Epithelial cell of esophagus (primary cell): ENCODE results near the gene RNU5B-1.
"Not testable (repeated sequence)": the region's sequence is repeated elsewhere in the genome, so short reads cannot be mapped to it uniquely, and the experiment has no call there.

ENCODE experiments used
- DNase-seq: peaks from one replicate; pipeline ENCODE4 v3.0.0; 2010; ENCODE audit warnings: low read depth
- H3K4me3 ChIP-seq: 2 replicates; pipeline ENCODE4 v1.5.1; 2011; ENCODE audit warnings: mild to moderate bottlenecking, low read length, control low read depth
- TF ChIP-seq, protein P1 (sequence below): IDR thresholded peaks from 2 replicates; pipeline ENCODE4 v1.5.1; 2011; ENCODE audit warnings: low read depth, mild to moderate bottlenecking, low read length, control low read depth, inconsistent platforms; ENCODE audit not compliant: insufficient read depth; ENCODE audit errors: missing control alignments

RNU5B-1 gene

DNA sequence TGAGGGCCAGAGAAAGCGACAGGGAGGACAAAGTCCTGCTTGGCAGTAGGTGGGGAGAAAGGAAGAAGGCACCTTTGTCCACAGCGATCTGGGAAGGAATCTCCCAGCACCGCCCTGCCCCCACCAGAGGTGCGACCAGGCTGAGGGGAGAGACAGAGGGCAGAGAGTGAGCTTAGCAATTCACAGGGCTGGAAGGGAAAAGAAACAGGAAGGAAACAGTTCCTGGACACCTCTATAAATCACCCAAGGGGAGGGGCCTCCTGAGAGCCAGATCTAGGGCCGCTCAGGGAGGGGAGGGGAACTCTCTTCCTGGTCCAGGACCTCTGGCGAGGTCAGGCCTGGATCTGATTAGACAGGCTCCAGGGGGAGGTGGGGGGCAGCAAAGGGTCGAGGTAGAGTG lies 35.4 kb downstream of the RNU5B-1 start:
- TF ChIP-seq, protein P1, sequence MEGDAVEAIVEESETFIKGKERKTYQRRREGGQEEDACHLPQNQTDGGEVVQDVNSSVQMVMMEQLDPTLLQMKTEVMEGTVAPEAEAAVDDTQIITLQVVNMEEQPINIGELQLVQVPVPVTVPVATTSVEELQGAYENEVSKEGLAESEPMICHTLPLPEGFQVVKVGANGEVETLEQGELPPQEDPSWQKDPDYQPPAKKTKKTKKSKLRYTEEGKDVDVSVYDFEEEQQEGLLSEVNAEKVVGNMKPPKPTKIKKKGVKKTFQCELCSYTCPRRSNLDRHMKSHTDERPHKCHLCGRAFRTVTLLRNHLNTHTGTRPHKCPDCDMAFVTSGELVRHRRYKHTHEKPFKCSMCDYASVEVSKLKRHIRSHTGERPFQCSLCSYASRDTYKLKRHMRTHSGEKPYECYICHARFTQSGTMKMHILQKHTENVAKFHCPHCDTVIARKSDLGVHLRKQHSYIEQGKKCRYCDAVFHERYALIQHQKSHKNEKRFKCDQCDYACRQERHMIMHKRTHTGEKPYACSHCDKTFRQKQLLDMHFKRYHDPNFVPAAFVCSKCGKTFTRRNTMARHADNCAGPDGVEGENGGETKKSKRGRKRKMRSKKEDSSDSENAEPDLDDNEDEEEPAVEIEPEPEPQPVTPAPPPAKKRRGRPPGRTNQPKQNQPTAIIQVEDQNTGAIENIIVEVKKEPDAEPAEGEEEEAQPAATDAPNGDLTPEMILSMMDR = no peak
- DNase-seq = no peak
- H3K4me3 ChIP-seq = no peak overlapping the region

GRCh38 chr15:65342493-65342892 lies 38.0 kb downstream of the RNU5B-1 start:
- TF ChIP-seq, protein P1 = no peak
- no peak overlapping the region for H3K4me3 ChIP-seq
- no peak for DNase-seq

DNA sequence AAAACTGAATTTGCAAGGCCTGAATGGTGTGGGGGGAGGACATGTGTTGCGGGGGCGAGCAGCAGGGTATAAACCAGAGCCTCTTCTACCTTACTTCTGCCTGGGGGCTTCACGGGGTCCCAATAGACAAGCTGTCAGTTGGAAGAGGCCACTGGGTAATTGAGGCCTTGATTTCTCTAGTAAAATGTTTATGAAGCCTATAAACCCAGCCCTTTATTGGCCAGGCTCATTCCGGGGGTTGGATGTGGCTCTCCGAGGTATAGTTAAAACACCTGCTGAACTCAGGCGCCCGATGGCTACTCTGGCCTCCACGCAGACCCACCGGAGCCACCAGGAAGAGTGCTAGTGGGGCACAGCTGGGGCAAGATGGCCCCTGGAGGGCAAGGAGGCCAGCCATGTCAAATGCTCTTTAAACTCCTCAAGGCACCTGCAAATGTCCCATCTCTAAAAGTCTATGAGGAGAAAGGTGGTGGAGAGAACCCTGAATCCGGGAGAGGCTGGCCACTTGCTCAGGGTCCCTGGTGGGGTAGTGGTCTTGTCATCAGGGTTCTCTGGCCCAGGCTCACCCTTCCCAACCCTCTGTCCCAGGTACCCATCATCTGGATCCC lies 39.0 kb downstream of the RNU5B-1 start:
- TF ChIP-seq, protein P1 = no peak
- H3K4me3 ChIP-seq = no peak overlapping the region
- no peak for DNase-seq

DNA sequence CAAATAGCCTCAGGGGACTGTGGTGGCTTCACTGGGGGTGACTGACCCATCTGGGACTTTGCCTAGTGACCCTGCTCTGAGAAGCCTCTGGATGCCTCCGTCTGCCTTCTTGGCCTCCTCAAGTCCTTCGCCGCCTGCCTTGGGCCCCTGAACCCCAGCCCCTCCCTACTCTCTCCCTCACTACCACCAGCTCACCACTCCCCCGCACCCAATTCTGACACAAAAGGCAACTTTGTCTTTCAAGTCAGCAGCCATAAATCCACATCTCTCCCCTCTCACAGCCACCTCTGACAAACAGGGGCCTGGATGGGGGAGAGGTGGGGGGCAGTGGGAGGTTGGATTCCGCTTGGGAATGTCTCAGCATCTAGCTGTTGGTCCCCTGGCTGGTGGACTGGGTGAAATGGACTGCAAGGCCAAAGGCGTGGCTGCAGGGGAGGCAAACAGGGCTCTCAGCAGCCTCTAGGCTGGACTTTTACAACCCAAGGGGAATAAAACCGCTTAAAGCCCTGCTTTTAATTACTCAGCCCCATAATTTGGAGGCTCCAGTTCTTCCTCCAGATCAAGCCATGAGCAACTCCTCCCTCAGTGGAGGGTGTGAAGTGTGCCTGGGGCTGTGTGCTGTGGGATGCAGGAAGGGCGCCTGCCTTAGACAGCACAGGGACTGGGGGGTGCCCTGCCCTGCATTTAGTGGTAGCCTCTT lies 39.9 kb downstream of the RNU5B-1 start:
- DNase-seq = peak; percentile 48
- no peak overlapping the region for H3K4me3 ChIP-seq
- TF ChIP-seq, protein P1 = no peak

DNA sequence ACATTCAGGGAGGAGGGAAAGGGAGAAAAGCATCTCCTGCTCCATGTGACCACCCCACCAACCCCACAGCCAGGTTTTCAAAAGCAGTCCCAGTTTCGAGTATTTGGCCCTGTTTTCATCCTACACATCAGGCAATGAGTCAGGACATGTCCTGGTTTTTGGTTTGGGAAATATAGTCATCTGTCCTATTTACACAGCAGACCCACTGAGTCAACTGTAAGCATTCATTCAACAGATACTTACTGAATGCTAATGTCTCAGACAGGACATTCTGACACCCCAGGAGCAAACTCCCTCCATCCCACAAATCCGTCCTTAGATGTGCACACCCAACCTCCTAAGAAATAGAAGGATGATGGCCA lies 40.4 kb downstream of the RNU5B-1 start:
- TF ChIP-seq, protein P1 = no peak
- no peak overlapping the region for H3K4me3 ChIP-seq
- DNase-seq = peak; percentile 68

DNA sequence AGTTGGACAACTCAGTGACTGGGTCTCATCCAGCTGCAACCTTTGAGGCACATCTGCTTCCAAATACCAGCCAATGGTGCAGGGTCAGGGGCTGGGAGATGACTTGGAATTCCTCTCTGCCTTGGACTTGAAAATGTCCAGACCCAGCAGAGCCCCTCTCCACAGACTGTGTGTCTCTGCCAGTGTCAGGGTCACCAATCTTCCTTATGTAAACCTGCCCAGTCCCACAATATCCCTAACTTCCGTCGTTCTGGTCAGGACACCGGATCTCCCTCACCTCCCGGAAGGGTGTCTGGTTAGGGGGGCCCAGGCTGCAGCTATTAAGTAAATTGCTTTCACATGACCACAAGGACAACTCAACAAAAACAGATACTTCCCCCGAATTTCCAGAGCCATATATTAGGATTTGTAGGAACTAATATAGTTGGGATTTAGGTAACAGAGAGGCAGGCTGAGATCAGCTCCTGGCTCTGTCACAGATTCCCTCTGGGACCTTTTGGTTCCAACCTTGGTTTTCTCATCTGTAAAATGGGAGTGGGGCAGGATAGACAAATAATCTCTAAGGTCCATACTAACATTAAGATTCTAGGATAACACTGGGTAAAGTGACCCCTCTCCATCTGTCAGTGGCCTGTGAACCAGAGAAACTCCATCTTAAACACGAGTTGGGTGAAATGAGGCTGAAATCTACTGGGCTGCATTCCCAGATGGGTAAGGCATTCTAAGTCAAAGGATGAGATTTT lies 42.5 kb downstream of the RNU5B-1 start:
- TF ChIP-seq, protein P1 = no peak
- H3K4me3 ChIP-seq = no peak overlapping the region

DNA sequence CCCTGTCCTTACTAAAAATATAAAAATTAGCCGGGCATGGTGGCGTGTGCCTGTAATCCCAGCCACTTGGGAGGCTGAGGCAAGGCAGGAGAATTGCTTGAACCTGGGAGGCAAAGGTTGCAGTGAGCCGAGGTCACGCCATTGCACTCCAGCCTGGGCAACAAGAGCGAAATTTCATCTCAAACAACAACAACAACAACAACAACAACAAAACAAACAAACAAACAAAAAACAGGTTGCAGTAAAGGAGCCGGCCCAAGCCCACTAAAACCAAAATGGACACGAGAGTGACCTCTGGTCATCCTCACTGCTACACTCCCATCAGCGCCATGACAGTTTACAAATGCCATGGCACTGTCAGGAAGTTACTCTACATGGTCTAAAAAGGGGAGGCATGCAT lies 43.3 kb downstream of the RNU5B-1 start:
- not testable (repeated sequence) for DNase-seq, H3K4me3 ChIP-seq

More for the DNA sequence above, 42.5 kb downstream of the RNU5B-1 start:
- DNase-seq = no peak
